Activated CD4-positive, alpha-beta T cell treated with anti-CD3 and anti-CD28 coated beads for 24 hours (primary cell): ENCODE results near the gene ZNF416.

Source experiments
- DNase-seq, 2 donors: peaks; one replicate each; pipeline ENCODE4 v3.0.0-alpha.2; 2020; ENCODE audit warnings: low read depth in 2 of 2

ZNF416 gene

DNA sequence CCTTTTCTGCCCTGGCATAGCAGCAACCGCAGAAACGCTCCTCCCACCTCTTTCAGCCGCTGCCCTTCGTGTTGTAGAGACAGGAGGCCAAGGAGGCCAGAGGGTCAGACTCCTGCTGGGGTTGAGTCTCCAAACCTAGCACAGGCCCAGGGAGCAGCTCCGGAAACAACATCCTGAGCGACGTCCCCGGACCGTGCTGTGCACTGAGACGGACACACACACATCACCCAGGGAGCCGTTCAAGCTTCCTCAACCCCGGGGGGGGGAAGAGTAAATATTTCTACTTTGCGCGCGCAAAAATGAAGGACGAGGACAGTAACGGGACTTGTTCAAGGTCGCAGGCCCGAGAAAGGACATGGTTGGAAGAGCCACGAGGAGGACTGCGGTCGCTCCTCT lies 19.7 kb downstream of the ZNF416 start:
- no peak for DNase-seq

- DNase-seq = no peak
Observed at GRCh38 chr19:57558525-57558924, 20.2 kb downstream of the ZNF416 start.

GRCh38 chr19:57557659-57558058 lies 21.1 kb downstream of the ZNF416 start:
- DNase-seq = no peak

DNA sequence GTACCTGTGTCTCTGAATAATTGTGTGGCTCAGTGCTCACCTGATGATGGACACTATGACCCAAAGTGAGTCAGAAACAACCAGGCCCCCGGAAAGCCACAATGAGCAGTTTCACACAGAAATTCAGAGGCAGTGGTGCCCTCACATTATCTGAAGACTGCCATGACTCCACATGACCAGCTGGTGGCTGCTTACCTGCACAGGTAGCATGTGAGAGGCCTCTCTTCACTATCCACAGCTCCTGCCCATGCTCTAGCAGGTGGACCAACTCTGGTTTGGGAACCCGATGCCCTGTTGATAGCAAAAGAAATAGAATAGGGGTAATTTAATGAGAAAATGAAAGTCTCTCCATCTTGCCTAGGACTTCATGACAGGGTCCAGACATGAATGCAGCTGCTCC lies 26.3 kb downstream of the ZNF416 start:
- DNase-seq = no peak

GRCh38 chr19:57546513-57546912 lies 32.2 kb downstream of the ZNF416 start:
- no peak for DNase-seq

DNA sequence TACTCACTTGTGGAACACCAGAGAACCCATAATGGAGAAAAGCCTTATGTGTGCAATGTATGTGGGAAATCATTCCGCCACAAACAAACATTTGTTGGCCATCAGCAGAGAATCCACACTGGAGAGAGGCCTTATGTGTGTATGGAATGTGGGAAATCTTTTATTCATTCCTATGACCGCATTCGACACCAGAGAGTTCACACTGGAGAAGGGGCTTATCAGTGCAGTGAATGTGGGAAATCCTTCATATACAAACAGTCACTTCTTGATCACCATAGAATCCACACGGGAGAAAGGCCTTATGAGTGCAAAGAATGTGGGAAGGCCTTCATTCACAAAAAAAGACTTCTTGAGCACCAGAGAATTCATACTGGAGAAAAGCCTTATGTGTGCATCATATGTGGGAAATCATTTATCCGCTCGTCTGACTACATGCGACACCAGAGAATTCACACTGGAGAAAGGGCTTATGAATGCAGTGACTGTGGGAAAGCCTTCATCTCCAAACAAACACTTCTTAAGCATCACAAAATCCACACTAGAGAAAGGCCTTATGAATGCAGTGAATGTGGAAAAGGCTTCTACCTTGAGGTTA lies 40.7 kb downstream of the ZNF416 start:
- DNase-seq = no peak

GRCh38 chr19:57527136-57527881 lies 51.4 kb downstream of the ZNF416 start, which contains the start of gene ZNF549:
ZNF549 (plus strand) TSS chr19:57527356; CDS start chr19:57527574, 218 bp downstream.
- DNase-seq = peak; percentile 77 to 82
